NT2/D1 (cell line): ENCODE data around the gene DEFB108B.
"Not testable (repeated sequence)": the region's sequence is repeated elsewhere in the genome, so short reads cannot be mapped to it uniquely, and the experiment has no call there.

Experiments used
- DNase-seq: peaks from one replicate; pipeline ENCODE4 v3.0.0-alpha.2; 2011; ENCODE audit warnings: low read depth, low spot score
- H3K27me3 ChIP-seq: 2 replicates; pipeline ENCODE4 v1.6.0; 2011; ENCODE audit warnings: mild to moderate bottlenecking; ENCODE audit not compliant: insufficient read length, insufficient read depth
- H3K36me3 ChIP-seq: 2 replicates; pipeline ENCODE4 v1.6.1; 2011; ENCODE audit warnings: mild to moderate bottlenecking, low read length, mixed read lengths; ENCODE audit not compliant: insufficient read depth, insufficient read length
- H3K4me1 ChIP-seq: 2 replicates; pipeline ENCODE4 v1.5.1; 2011; ENCODE audit not compliant: insufficient read depth, insufficient read length
- H3K4me3 ChIP-seq: 2 replicates; pipeline ENCODE4 v1.5.1; 2011; ENCODE audit warnings: low read depth; ENCODE audit not compliant: insufficient read length
- H3K9ac ChIP-seq: 2 replicates; pipeline ENCODE4 v1.6.0; 2011; ENCODE audit warnings: low read depth; ENCODE audit not compliant: insufficient read length
- H3K9me3 ChIP-seq: 2 replicates; pipeline ENCODE4 v1.5.1; 2011; ENCODE audit warnings: mild to moderate bottlenecking, low read length; ENCODE audit not compliant: insufficient read depth
- SUZ12 ChIP-seq: IDR thresholded peaks from 2 replicates; pipeline ENCODE4 v1.6.1; 2011; ENCODE audit not compliant: insufficient read length, insufficient read depth; ENCODE audit errors: extremely low read depth
- YY1 ChIP-seq: IDR thresholded peaks from 2 replicates; pipeline ENCODE4 v1.6.1; 2011; ENCODE audit not compliant: insufficient read length, insufficient read depth
- ZNF274 ChIP-seq: IDR thresholded peaks from 2 replicates; pipeline ENCODE4 v1.6.1; 2011; ENCODE audit warnings: mild to moderate bottlenecking, low read depth, low read length

DEFB108B gene

GRCh38 chr11:71832811-71833210 is at the start of gene DEFB108B:
TSS of gene DEFB108B (plus strand) at chr11:71833200. CDS start at chr11:71833200, 0 bp downstream.
- not testable (repeated sequence) for H3K4me1 ChIP-seq, H3K27me3 ChIP-seq, H3K9ac ChIP-seq, H3K4me3 ChIP-seq, H3K9me3 ChIP-seq, H3K36me3 ChIP-seq, DNase-seq

GRCh38 chr11:71786114-71786847 is 46.7 kb upstream of the DEFB108B start:
- not testable (repeated sequence) for H3K36me3 ChIP-seq, H3K9me3 ChIP-seq, H3K27me3 ChIP-seq, H3K9ac ChIP-seq, H3K4me1 ChIP-seq
- DNase-seq: peak; percentile 90
- H3K4me3 ChIP-seq: peak overlapping the region; percentile 15

- not testable (repeated sequence) for H3K36me3 ChIP-seq, H3K27me3 ChIP-seq, H3K4me1 ChIP-seq, H3K4me3 ChIP-seq, H3K9ac ChIP-seq, H3K9me3 ChIP-seq
- peak; percentile 94 for DNase-seq
Measured at GRCh38 chr11:71786848-71787097, 46.2 kb upstream of the DEFB108B start.

GRCh38 chr11:71787098-71787823 is 45.7 kb upstream of the DEFB108B start:
- H3K36me3 ChIP-seq: no peaks in the 10 kb centered on the region
- no peaks in the 10 kb centered on the region for H3K4me1 ChIP-seq
- peak overlapping the region; percentile 76 for H3K9ac ChIP-seq
- TF ChIP-seq YY1 (no peak), ZNF274 (no peak), SUZ12 (no peak)
- peak; percentile 92 for DNase-seq
- H3K27me3 ChIP-seq: no peaks in the 10 kb centered on the region
- no peaks in the 10 kb centered on the region for H3K9me3 ChIP-seq
- H3K4me3 ChIP-seq: peak overlapping the region; percentile 47

- DNase-seq: not testable (repeated sequence)
Measured at GRCh38 chr11:71787824-71788454, 45.1 kb upstream of the DEFB108B start.

GRCh38 chr11:71789444-71790196 is 43.4 kb upstream of the DEFB108B start:
- not testable (repeated sequence) for H3K4me1 ChIP-seq, H3K9ac ChIP-seq

More at GRCh38 chr11:71787824-71788454, 45.1 kb upstream of the DEFB108B start:
- peak overlapping the region; percentile 76 for H3K9ac ChIP-seq
- H3K36me3 ChIP-seq, H3K27me3 ChIP-seq, H3K9me3 ChIP-seq, H3K4me1 ChIP-seq: not testable (repeated sequence)
- peak overlapping the region; percentile 47 for H3K4me3 ChIP-seq

GRCh38 chr11:71791111-71791510 is 41.9 kb upstream of the DEFB108B start:
- H3K36me3 ChIP-seq, H3K4me3 ChIP-seq, H3K4me1 ChIP-seq, H3K27me3 ChIP-seq, DNase-seq, H3K9ac ChIP-seq, H3K9me3 ChIP-seq: not testable (repeated sequence)

More at GRCh38 chr11:71789444-71790196, 43.4 kb upstream of the DEFB108B start:
- not testable (repeated sequence) for H3K27me3 ChIP-seq, H3K36me3 ChIP-seq, H3K4me3 ChIP-seq, H3K9me3 ChIP-seq, DNase-seq

- H3K27me3 ChIP-seq, DNase-seq: not testable (repeated sequence)
Measured at GRCh38 chr11:71792621-71793235, 40.3 kb upstream of the DEFB108B start.

GRCh38 chr11:71794386-71795040 is 38.5 kb upstream of the DEFB108B start:
- not testable (repeated sequence) for H3K9ac ChIP-seq, DNase-seq, H3K9me3 ChIP-seq, H3K27me3 ChIP-seq, H3K36me3 ChIP-seq, H3K4me3 ChIP-seq, H3K4me1 ChIP-seq

More at GRCh38 chr11:71792621-71793235, 40.3 kb upstream of the DEFB108B start:
- not testable (repeated sequence) for H3K36me3 ChIP-seq, H3K4me3 ChIP-seq, H3K9ac ChIP-seq, H3K9me3 ChIP-seq, H3K4me1 ChIP-seq

- not testable (repeated sequence) for DNase-seq, H3K36me3 ChIP-seq, H3K9me3 ChIP-seq, H3K4me1 ChIP-seq, H3K27me3 ChIP-seq, H3K9ac ChIP-seq, H3K4me3 ChIP-seq
Measured at GRCh38 chr11:71795236-71795635, 37.8 kb upstream of the DEFB108B start.
